Muscle layer of duodenum (tissue), 2 donors: ENCODE results near the gene DYNC2H1.

Experiments used
- H3K27ac ChIP-seq: one replicate; pipeline ENCODE4 v1.7.0; 2013; ENCODE audit warnings: mild to moderate bottlenecking, low read length
- H3K27me3 ChIP-seq: one replicate; pipeline ENCODE4 v1.7.0; 2013; ENCODE audit warnings: low read depth, mild to moderate bottlenecking, control low read depth, low read length
- H3K36me3 ChIP-seq, 2 donors: one replicate each; pipeline ENCODE4 v1.7.0; 2013; ENCODE audit warnings: low read length in 2 of 2, control low read depth in 1 of 2, mild to moderate bottlenecking in 1 of 2; ENCODE audit not compliant: insufficient read depth in 2 of 2, control insufficient read depth in 1 of 2
- H3K4me1 ChIP-seq, 2 donors: one replicate each; pipeline ENCODE4 v1.7.0; 2013; ENCODE audit warnings: low read length in 2 of 2, mild to moderate bottlenecking in 2 of 2, control low read depth in 1 of 2, moderate library complexity in 1 of 2; ENCODE audit not compliant: insufficient read depth in 2 of 2, control insufficient read depth in 1 of 2
- H3K4me3 ChIP-seq, 2 donors: one replicate each; pipeline ENCODE4 v1.7.0; 2013; ENCODE audit warnings: low read length in 2 of 2, low read depth in 1 of 2, mild to moderate bottlenecking in 1 of 2
- H3K9me3 ChIP-seq, 2 donors: one replicate each; pipeline ENCODE4 v1.7.0; 2013; ENCODE audit warnings: low read length in 2 of 2, control low read depth in 1 of 2, mild to moderate bottlenecking in 1 of 2; ENCODE audit not compliant: control insufficient read depth in 1 of 2
- donor health status: healthy.

DYNC2H1 gene

DNA sequence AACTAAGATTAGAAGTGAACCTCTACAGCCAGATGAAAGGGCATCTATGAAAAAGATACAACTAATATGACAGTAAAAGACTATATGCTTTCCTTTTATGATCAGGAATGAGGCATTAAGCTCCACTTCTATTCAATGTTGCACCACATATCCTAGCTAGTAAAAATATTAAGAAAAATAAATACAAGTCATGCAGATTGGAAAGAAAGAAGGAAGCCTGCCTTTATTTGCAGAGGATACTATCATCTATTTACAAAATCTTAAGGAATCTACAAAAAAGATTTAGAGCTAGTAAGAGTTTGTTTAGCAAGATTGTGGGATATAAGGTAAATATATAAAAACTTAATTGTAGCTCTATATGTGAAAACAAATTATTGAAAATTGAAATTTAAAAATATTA lies 308.8 kb downstream of the DYNC2H1 start:
- Histone ChIP-seq H3K4me3 (no peak overlapping the region), H3K36me3 (no peaks in the 10 kb centered on the region), H3K4me1 (no peaks in the 10 kb centered on the region), H3K9me3 (no peaks in the 10 kb centered on the region), H3K27ac (no peak overlapping the region), H3K27me3 (no peaks in the 10 kb centered on the region)

DNA sequence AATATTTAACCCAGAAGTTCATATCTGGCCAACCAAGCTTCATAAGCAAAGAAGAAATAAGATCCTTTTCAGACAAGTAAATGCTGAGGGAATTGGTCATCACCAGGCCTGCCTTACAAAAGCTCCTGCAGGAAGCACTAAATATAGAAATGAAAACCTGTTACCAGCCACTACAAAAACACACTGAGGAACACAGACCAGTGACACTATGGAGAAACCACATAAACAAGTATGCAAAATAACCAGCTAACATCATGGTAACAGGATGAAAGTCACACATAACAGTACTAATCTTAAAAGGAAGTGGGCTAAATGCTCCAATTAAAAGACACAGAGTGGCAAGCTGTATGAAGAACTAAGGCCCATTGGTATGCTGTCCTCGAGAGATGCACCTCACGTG lies 311.4 kb downstream of the DYNC2H1 start:
- Histone ChIP-seq H3K27me3 (no peaks in the 10 kb centered on the region), H3K4me1 (no peaks in the 10 kb centered on the region), H3K27ac (no peak overlapping the region), H3K4me3 (no peak overlapping the region), H3K36me3 (no peaks in the 10 kb centered on the region), H3K9me3 (no peaks in the 10 kb centered on the region)

DNA sequence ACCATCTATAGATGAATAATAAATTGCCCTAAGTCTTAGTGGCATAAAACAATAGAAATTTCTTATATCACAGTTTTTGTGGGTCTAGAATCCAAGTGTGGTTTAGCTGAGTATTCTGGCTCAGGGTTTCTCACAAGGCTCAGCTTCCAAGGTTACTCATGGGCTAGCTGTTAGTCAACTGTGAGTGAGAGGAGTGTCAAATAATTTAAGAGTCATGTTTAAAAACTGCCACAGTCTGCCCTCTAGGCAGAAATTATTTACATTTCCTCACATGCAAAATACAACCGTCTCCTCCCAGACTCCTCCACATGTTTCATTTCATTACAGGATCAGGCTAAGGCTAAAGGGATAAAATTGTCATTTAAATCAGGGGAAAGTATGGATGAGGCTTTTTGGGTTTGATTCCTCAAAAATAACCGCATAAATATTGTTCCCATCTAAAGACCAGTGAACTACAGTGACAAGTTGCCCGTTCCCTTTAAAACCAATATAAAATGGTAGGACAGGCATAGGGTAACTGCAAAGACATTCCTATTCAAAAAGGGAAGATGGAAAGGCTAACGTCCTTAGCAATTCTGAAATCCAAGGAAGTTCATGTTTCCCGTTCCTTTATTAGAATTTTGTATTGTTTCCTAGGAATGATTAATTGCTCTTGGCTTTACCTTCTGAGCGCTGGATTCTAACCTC lies 324.3 kb downstream of the DYNC2H1 start:
- H3K4me1 ChIP-seq, result no peaks in the 10 kb centered on the region
- H3K4me3 ChIP-seq, result no peak overlapping the region
- no peaks in the 10 kb centered on the region for H3K36me3 ChIP-seq
- no peak overlapping the region for H3K27ac ChIP-seq
- H3K27me3 ChIP-seq, result no peaks in the 10 kb centered on the region
- no peaks in the 10 kb centered on the region for H3K9me3 ChIP-seq

DNA sequence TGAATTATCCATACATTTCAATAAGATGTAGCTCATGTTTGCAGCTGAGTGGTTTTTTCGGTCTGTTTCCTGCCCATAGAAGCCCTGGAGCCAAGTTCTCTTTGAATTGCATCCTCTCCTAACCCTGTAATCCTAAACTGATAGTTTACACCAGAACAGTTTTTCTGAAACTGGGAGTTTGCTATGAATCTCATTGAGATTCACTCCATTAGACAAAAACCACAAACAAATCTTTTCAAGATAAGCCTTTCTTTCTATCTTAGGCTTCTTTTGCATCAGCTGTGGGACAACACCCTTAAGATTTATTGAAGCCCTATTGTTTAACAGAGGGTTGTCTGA lies 324.8 kb downstream of the DYNC2H1 start:
- Histone ChIP-seq H3K4me3 (no peak overlapping the region), H3K4me1 (no peaks in the 10 kb centered on the region), H3K27ac (no peak overlapping the region), H3K9me3 (no peaks in the 10 kb centered on the region), H3K36me3 (no peaks in the 10 kb centered on the region), H3K27me3 (no peaks in the 10 kb centered on the region)

DNA sequence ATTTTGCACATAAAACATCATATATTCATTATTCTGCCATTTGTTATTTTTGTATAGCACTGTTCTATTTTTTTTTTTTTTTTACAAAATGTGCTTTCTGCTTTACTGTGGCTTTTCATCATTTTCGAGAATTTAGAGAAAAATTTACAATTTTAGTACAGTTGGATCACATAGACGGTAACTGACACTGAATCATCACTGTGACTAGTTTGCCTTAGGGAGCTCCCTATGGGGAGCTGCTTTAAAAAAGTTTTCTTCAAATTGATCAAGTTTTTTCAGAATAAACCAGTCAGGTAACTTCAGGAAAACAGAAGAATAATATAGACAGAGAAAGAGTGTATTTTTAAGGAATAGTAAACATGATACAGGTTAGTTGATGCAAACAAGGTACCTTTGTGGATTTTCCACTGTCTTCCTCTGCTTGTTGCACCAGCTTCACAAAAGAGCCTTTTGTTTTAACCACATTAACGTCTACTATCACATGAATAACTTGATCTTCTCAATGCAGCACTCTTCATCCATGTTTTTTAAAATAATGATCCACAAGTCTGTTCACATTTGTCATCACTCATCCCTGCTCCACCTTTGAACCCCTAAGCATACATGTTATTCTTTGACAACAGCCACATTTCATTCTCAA lies 327.0 kb downstream of the DYNC2H1 start:
- Histone ChIP-seq H3K36me3 (no peaks in the 10 kb centered on the region), H3K9me3 (no peaks in the 10 kb centered on the region), H3K27ac (no peak overlapping the region), H3K27me3 (no peaks in the 10 kb centered on the region), H3K4me3 (no peak overlapping the region), H3K4me1 (no peaks in the 10 kb centered on the region)

DNA sequence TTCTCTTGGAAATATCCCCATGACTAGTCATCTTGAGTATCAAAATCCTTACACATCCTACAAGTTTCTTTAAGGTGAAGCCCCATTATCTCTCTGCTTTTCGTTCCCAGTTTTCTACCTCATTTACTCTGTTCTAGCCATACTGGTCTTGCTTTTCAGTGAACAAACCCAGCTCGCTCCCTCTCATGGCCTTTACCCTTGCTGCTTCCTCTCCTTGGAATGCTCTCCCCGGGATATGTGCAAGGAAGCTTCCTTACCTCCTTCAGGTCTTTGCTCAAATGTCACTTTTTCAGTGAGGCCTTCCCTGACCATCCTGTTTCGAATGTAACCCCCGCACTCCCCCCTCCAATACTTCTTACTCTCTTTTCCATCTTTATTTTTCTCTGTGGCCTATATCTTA lies 331.8 kb downstream of the DYNC2H1 start:
- no peaks in the 10 kb centered on the region for H3K4me1 ChIP-seq
- H3K9me3 ChIP-seq, result no peaks in the 10 kb centered on the region
- no peaks in the 10 kb centered on the region for H3K36me3 ChIP-seq
- H3K27me3 ChIP-seq, result no peaks in the 10 kb centered on the region
- H3K27ac ChIP-seq, result no peak overlapping the region
- H3K4me3 ChIP-seq, result no peak overlapping the region

DNA sequence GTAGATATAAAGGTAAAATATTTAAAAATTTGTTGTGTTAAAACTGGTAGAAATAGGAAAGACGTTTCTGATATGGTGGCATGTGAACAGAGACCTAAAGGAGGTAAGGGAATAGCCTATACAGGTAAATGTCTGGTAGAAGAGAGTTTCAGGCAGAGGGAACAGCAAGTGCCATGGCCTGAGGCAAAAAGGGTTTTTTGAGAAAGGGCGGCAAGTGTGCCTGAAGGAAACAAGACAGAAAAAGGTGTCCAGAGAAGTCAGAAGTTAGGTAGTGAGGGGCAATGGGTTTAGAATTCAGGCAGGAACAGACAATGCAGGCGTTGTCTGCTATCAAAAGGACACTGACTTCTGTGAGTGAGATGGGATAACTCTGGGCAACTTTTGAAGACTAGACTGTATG lies 339.7 kb downstream of the DYNC2H1 start:
- Histone ChIP-seq H3K4me3 (no peak overlapping the region), H3K4me1 (no peaks in the 10 kb centered on the region), H3K27me3 (no peaks in the 10 kb centered on the region), H3K9me3 (no peaks in the 10 kb centered on the region), H3K27ac (no peak overlapping the region), H3K36me3 (no peaks in the 10 kb centered on the region)

DNA sequence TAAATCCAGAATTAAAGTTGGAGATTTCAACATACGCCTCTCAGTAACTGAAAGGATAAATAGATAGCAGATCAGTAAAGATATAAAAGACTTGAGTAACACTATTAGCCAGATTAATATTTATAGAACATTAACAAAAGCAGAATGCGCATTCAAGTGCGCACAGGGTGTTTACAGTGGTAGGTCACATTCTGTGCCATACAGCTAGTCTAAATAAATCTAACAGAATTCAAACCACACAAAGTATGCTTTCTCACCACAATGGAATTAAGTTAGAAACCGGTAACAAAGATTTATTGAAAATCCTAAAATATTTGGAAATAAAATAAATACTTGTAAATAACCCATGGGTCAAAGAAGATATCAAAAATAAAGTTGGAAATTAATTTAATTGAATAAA lies 341.0 kb downstream of the DYNC2H1 start:
- H3K36me3 ChIP-seq, result no peaks in the 10 kb centered on the region
- H3K4me3 ChIP-seq, result no peak overlapping the region
- H3K9me3 ChIP-seq, result no peaks in the 10 kb centered on the region
- no peaks in the 10 kb centered on the region for H3K27me3 ChIP-seq
- H3K4me1 ChIP-seq, result no peaks in the 10 kb centered on the region
- no peak overlapping the region for H3K27ac ChIP-seq

DNA sequence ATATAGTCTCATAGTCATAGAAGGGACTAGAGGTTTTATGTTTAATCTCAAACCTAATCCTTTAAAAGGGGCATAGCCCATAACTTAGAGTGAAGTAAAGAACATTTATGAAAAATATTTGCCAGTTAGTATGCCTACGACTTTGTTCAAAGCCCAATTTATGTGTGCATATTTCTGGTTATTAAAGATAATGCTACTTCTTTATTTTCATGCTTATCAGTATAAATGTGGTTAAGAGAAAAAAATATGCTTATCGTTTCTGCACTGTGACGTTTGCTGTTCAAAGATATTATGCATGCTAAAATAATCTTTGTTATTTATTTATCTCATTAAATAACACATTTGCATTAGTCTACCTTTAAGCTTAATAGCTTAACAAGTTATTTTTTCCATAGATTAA lies 343.9 kb downstream of the DYNC2H1 start:
- no peaks in the 10 kb centered on the region for H3K27me3 ChIP-seq
- no peaks in the 10 kb centered on the region for H3K36me3 ChIP-seq
- H3K27ac ChIP-seq, result no peak overlapping the region
- H3K4me3 ChIP-seq, result no peak overlapping the region
- no peaks in the 10 kb centered on the region for H3K4me1 ChIP-seq
- H3K9me3 ChIP-seq, result no peaks in the 10 kb centered on the region

DNA sequence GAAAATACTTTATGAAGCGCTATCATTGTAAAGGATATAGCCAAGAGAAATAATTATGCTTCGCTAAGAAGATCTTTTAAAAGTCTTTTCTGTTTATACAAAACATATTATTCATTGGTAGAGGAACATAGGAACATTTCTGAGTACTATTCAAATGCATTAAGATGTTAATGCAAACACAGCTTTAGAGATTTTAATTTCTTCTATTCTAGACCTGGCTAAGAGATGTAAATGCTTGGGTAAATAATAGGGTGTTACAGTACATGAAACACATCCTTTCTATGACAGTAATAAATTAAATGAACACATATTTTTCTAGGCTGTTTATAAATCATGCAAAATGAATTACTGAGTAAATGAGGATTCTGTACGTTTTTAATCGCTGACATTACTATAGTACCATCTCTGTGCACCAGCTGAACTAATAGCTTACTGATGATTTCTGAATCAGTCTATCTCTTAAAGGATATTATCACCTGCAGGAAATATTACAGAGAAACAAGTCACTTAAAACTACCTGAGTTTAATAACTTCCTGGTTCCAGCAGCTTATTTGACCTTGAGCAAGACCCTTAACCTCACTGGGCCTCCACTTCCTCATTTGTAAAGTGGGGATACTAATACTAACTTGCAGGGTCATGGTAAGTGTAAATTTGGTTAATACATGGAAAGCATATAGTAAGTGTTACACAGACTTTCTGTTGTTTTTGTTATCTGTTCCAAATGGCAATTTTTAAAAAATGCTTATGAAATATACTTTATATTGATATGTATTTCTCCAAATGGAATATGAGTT lies 344.9 kb downstream of the DYNC2H1 start:
- Histone ChIP-seq H3K27me3 (no peaks in the 10 kb centered on the region), H3K4me1 (no peaks in the 10 kb centered on the region), H3K9me3 (no peaks in the 10 kb centered on the region), H3K36me3 (no peaks in the 10 kb centered on the region), H3K4me3 (no peak overlapping the region), H3K27ac (no peak overlapping the region)

DNA sequence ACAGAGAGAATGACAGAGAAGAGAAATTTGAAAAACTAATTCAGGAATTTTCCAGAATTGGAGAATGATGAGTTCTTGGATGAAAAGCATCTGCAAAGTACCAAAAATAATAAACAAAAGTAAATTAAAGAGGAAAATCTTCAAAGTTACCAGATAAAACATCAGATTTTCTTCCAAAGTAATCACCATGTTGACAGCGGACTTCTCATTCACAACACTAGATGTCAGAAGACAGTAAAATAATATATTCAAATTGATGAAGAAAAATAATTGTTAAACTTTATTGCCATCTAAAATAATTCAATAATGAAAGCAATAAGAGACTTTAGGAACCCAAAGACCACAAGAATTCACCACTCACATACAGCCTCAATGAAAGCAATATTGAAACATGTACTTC lies 355.2 kb downstream of the DYNC2H1 start:
- no peaks in the 10 kb centered on the region for H3K4me1 ChIP-seq
- H3K4me3 ChIP-seq, result no peak overlapping the region
- no peaks in the 10 kb centered on the region for H3K27me3 ChIP-seq
- H3K36me3 ChIP-seq, result peaks cover 0 to 7% of the 10 kb centered on the region in 2 donors
- H3K9me3 ChIP-seq, result no peaks in the 10 kb centered on the region
- H3K27ac ChIP-seq, result no peak overlapping the region
